HCT116 (cell line): ENCODE results near the gene SHMT1. TPM values are rescaled to one million over a fixed set of nuclear protein-coding genes. Genes with fewer than 3 reads are reported as not detected.

Experiments
- ATAC-seq: fragments of 200-7000 bp; cut with Tn5 transposase; 2 replicates; pipeline ENCODE4 v1.9.1; 2020; ENCODE audit warnings: mild to moderate bottlenecking, moderate library complexity
- BruUV-seq: library from RNA; stranded (reverse); fragments of 400-500 nt; replicated peaks from 2 replicates; lab custom pipeline; 2021; lab: Mats Ljungman, UMichigan
- CTCF ChIA-PET: fragments of 300-600 bp; sonication (Branson Sonifier 250); formaldehyde crosslinking; loops from one replicate; lab custom pipeline; 2021; ENCODE audit warnings: antibody characterized with exemption; lab: Charles Lee
- POLR2A ChIA-PET: fragments of 300-600, 350-600 bp; sonication (Branson Sonifier 250); formaldehyde crosslinking; loops from one replicate; lab custom pipeline; 2021; ENCODE audit warnings: antibody characterized with exemption; lab: Charles Lee
- RAD21 ChIA-PET, 2 experiments: fragments of 300-600 bp; sonication (Branson Sonifier 250); formaldehyde crosslinking; loops; one replicate each; lab custom pipeline; 2023; ENCODE audit warnings: low total read pairs in 2 of 2; ENCODE audit not compliant: uncharacterized antibody in 2 of 2, unreplicated experiment in 2 of 2, low non-redundant PET in 1 of 2; lab: Charles Lee
- DNase-seq: peaks from one replicate; pipeline ENCODE4 v3.0.0-alpha.2; 2010; ENCODE audit warnings: low read depth, low spot score
- H2AFZ ChIP-seq: fragments of 200-600 bp; shearing (Covaris generic), sonication (generic); 2 replicates; pipeline ENCODE4 v1.6.1; 2017; ENCODE audit warnings: low read depth, mixed run types, mixed read lengths, antibody characterized with exemption, low read length; ENCODE audit not compliant: poor library complexity, severe bottlenecking
- H3K27ac ChIP-seq: 2 replicates; pipeline ENCODE4 v1.5.1; 2012; ENCODE audit warnings: low read depth, low read length
- H3K27me3 ChIP-seq: fragments of 200-600 bp; sonication (generic); 2 replicates; pipeline ENCODE4 v1.6.1; 2016; ENCODE audit warnings: mixed run types, low read length, mixed read lengths; ENCODE audit not compliant: insufficient read depth
- H3K36me3 ChIP-seq, 2 experiments: fragments of 200-500 bp in 1 of 2; fragments of 200-600 bp in 1 of 2; sonication (Bioruptor generic) in 1 of 2; sonication (generic) in 1 of 2; 2 replicates each; pipeline versions ENCODE4 v1.5.1 to v1.6.1; 2014 to 2016; ENCODE audit warnings: low read length in 2 of 2, inconsistent platforms in 1 of 2, mixed read lengths in 1 of 2, mixed run types in 1 of 2; ENCODE audit not compliant: insufficient read depth in 2 of 2, control insufficient read depth in 1 of 2
- H3K4me1 ChIP-seq, 2 experiments: fragments of 200-600 bp in 1 of 2; sonication (generic) in 1 of 2; 2 replicates each; pipeline versions ENCODE4 v1.5.1 to v1.6.1; 2012 to 2017; ENCODE audit warnings: low read length in 2 of 2, inconsistent platforms in 1 of 2, mild to moderate bottlenecking in 1 of 2, mixed read lengths in 1 of 2, mixed run types in 1 of 2, moderate library complexity in 1 of 2; ENCODE audit not compliant: insufficient read depth in 2 of 2, control insufficient read depth in 1 of 2
- H3K4me2 ChIP-seq: fragments of 200-600 bp; sonication (generic); 2 replicates; pipeline ENCODE4 v1.6.1; 2017; ENCODE audit warnings: mixed run types, low read length, mixed read lengths
- H3K4me3 ChIP-seq, 2 experiments: fragments of 200-600 bp in 1 of 2; sonication (generic) in 1 of 2; replicated peaks in 1 of 2; 2 replicates each; pipeline ENCODE4 v1.5.1; 2011 to 2016; ENCODE audit warnings: low read length in 2 of 2, control low read depth in 1 of 2, low read depth in 1 of 2, mild to moderate bottlenecking in 1 of 2, mixed read lengths in 1 of 2, mixed run types in 1 of 2
- H3K79me2 ChIP-seq: fragments of 200-600 bp; sonication (generic); 2 replicates; pipeline ENCODE4 v1.6.1; 2017; ENCODE audit warnings: mild to moderate bottlenecking, mixed run types, low read length, moderate library complexity, mixed read lengths; ENCODE audit not compliant: insufficient read depth
- H3K9ac ChIP-seq: fragments of 200-600 bp; sonication (generic); 2 replicates; pipeline ENCODE4 v1.6.1; 2016; ENCODE audit warnings: low read length, mixed read lengths
- H3K9me2 ChIP-seq: fragments of 200-600 bp; sonication (generic), shearing (Covaris generic); 2 replicates; pipeline ENCODE4 v1.6.1; 2017; ENCODE audit warnings: mixed run types, mild to moderate bottlenecking, moderate library complexity; ENCODE audit not compliant: insufficient read depth
- H3K9me3 ChIP-seq, 2 experiments: fragments of 200-500 bp in 1 of 2; fragments of 200-600 bp in 1 of 2; sonication (Bioruptor generic) in 1 of 2; sonication (generic) in 1 of 2; 2 replicates each; pipeline ENCODE4 v1.6.1; 2014 to 2017; ENCODE audit warnings: low read length in 2 of 2, mixed read lengths in 2 of 2, inconsistent platforms in 1 of 2, low read depth in 1 of 2, mild to moderate bottlenecking in 1 of 2, mixed run types in 1 of 2, moderate library complexity in 1 of 2; ENCODE audit not compliant: control insufficient read depth in 1 of 2, insufficient read depth in 1 of 2
- H4K20me1 ChIP-seq: fragments of 200-600 bp; sonication (generic), shearing (Covaris generic); 2 replicates; pipeline ENCODE4 v1.6.1; 2017; ENCODE audit warnings: mixed run types, mild to moderate bottlenecking, moderate library complexity; ENCODE audit not compliant: insufficient read depth
- ATF3 ChIP-seq: IDR thresholded peaks from 2 replicates; pipeline ENCODE4 v1.6.1; 2012
- CBX3 ChIP-seq: IDR thresholded peaks from 2 replicates; pipeline ENCODE4 v1.6.1; 2012; ENCODE audit warnings: low read depth
- CEBPB ChIP-seq: IDR thresholded peaks from 2 replicates; pipeline ENCODE4 v1.6.1; 2012; ENCODE audit warnings: low read depth
- CTCF ChIP-seq, 3 experiments: fragments of 200-600 bp in 1 of 3; sonication (generic) in 1 of 3; IDR thresholded peaks in 2 of 3; conservative IDR thresholded peaks in 1 of 3; 2 replicates each; pipeline ENCODE4 v1.5.1; 2012 to 2017; ENCODE audit warnings: low read depth in 2 of 3, low read length in 2 of 3, antibody characterized with exemption in 1 of 3, borderline replicate concordance in 1 of 3, control low read depth in 1 of 3, mild to moderate bottlenecking in 1 of 3, mixed read lengths in 1 of 3, mixed run types in 1 of 3, moderate library complexity in 1 of 3; ENCODE audit not compliant: insufficient read depth in 1 of 3
- EGR1 ChIP-seq: IDR thresholded peaks from 2 replicates; pipeline ENCODE4 v1.6.1; 2012; ENCODE audit warnings: low read depth
- ELF1 ChIP-seq: IDR thresholded peaks from 2 replicates; pipeline ENCODE4 v1.6.1; 2012; ENCODE audit warnings: low read depth, borderline replicate concordance
- EZH2 ChIP-seq: fragments of 200-600 bp; sonication (generic); IDR thresholded peaks from 2 replicates; pipeline ENCODE4 v1.6.1; 2017; ENCODE audit warnings: antibody characterized with exemption, mixed run types
- EZH2phosphoT487 ChIP-seq: fragments of 200-600 bp; IDR thresholded peaks from 2 replicates; pipeline ENCODE4 v1.6.1; 2018; ENCODE audit warnings: antibody characterized with exemption, borderline replicate concordance
- FOSL1 ChIP-seq: IDR thresholded peaks from 2 replicates; pipeline ENCODE4 v1.6.1; 2012; ENCODE audit warnings: low read depth
- JUND ChIP-seq: IDR thresholded peaks from 2 replicates; pipeline ENCODE4 v1.6.1; 2012
- MAX ChIP-seq: IDR thresholded peaks from 2 replicates; pipeline ENCODE4 v1.6.1; 2012
- POLR2A ChIP-seq: IDR thresholded peaks from 2 replicates; pipeline ENCODE4 v1.7.0; 2011; ENCODE audit warnings: borderline replicate concordance; ENCODE audit not compliant: insufficient read depth, insufficient read length; ENCODE audit errors: extremely low read depth
- SIN3A ChIP-seq: IDR thresholded peaks from 2 replicates; pipeline ENCODE4 v1.6.1; 2012; ENCODE audit warnings: low read depth
- SRF ChIP-seq: IDR thresholded peaks from 2 replicates; pipeline ENCODE4 v1.6.1; 2012; ENCODE audit warnings: low read depth
- ZFX ChIP-seq: fragments of 450-650 bp; IDR thresholded peaks from 2 replicates; pipeline ENCODE4 v1.6.1; 2017
- ZNF274 ChIP-seq: fragments of 200-500 bp; sonication (Bioruptor generic); IDR thresholded peaks from 2 replicates; pipeline ENCODE4 v1.6.1; 2014; ENCODE audit warnings: mild to moderate bottlenecking, low read depth, low read length, inconsistent platforms
- intact Hi-C: fragments of 100-400 bp; cut with micrococcal nuclease; formaldehyde crosslinking; loops from 2 replicates; pipeline ENCODE4 v1.10.0; 2022
- total RNA-seq: library from RNA; stranded (reverse); gene quantifications from one replicate; pipeline ENCODE4 v1.2.1, GENCODE V29; 2021; ENCODE audit not compliant: unreplicated experiment
- TF ChIP-seq, protein P1 (sequence below): IDR thresholded peaks from 2 replicates; pipeline ENCODE4 v1.6.1; 2011; ENCODE audit warnings: mild to moderate bottlenecking, low read length, moderate library complexity; ENCODE audit not compliant: insufficient replicate concordance; ENCODE audit errors: extremely low read depth

Gene SHMT1
- total RNA-seq, 1 experiment from 2014 or later = 46.5 TPM

GRCh38 chr17:18326572-18326971 is 36.8 kb downstream of the SHMT1 start (continued):
- no peak for TF ChIP-seq SIN3A
- TF ChIP-seq ZNF274 = no peak
- TF ChIP-seq EGR1 = no peak
- no peak for TF ChIP-seq EZH2
- TF ChIP-seq FOSL1 = no peak

GRCh38 chr17:18326039-18326438 is 37.3 kb downstream of the SHMT1 start:
- Histone ChIP-seq H2AFZ (no peak overlapping the region), H3K4me3 (no peak overlapping the region), H3K36me3 (peaks cover 8 to 16% of the 10 kb centered on the region in 2 experiments; a peak in 3 of 4 replicates), H3K4me1 (no peaks in the 10 kb centered on the region), H3K79me2 (no peaks in the 10 kb centered on the region), H3K27ac (no peak overlapping the region), H3K27me3 (no peaks in the 10 kb centered on the region)
- POLR2A ChIA-PET = no interaction called here
- ATAC-seq (no peak), DNase-seq (no peak)
- intact Hi-C loops = no loop called here
- TF ChIP-seq POLR2A = no peak
- TF ChIP-seq SRF = no peak
- TF ChIP-seq ZFX = no peak
- TF ChIP-seq ELF1 = no peak
- TF ChIP-seq EZH2 = no peak
- TF ChIP-seq CBX3 = no peak
- TF ChIP-seq, protein P1, sequence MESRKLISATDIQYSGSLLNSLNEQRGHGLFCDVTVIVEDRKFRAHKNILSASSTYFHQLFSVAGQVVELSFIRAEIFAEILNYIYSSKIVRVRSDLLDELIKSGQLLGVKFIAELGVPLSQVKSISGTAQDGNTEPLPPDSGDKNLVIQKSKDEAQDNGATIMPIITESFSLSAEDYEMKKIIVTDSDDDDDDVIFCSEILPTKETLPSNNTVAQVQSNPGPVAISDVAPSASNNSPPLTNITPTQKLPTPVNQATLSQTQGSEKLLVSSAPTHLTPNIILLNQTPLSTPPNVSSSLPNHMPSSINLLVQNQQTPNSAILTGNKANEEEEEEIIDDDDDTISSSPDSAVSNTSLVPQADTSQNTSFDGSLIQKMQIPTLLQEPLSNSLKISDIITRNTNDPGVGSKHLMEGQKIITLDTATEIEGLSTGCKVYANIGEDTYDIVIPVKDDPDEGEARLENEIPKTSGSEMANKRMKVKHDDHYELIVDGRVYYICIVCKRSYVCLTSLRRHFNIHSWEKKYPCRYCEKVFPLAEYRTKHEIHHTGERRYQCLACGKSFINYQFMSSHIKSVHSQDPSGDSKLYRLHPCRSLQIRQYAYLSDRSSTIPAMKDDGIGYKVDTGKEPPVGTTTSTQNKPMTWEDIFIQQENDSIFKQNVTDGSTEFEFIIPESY = no peak
- TF ChIP-seq ATF3 = no peak
- no peak for TF ChIP-seq EZH2phosphoT487
- no peak for TF ChIP-seq CEBPB
- no peak for TF ChIP-seq CTCF (IDR thresholded peaks at IDR 0.05 in 2 of 3, conservative IDR thresholded peaks at IDR 0.05 in 1 of 3; ENCODE audit: borderline replicate concordance in 1 of 3, insufficient read depth in 1 of 3, low read depth in 2 of 3, low read length in 2 of 3)
- TF ChIP-seq JUND = no peak
- no peak for TF ChIP-seq MAX
- no peak for TF ChIP-seq SIN3A
- TF ChIP-seq, all 23 proteins: peak for 0
- no peaks in the 10 kb centered on the region for H4K20me1 ChIP-seq
- H3K4me2 ChIP-seq = no peak overlapping the region
- no peaks in the 10 kb centered on the region for H3K9me3 ChIP-seq
- BruUV-seq = no TSS peak
- H3K9ac ChIP-seq = no peak overlapping the region
- no peaks in the 10 kb centered on the region for H3K9me2 ChIP-seq
- ChIA-PET CTCF (no interaction called here), RAD21 (no interaction called here)
